ENCODE data around the gene TTC21A. TPM values are rescaled to one million over a fixed set of nuclear protein-coding genes. Genes with fewer than 3 reads are reported as not detected.

The TTC21A gene
- total RNA-seq, 1 experiment from 2014 or later: 1.7 TPM

- no peak overlapping the region for H3K4me2 ChIP-seq (ENCODE audit: insufficient read depth, insufficient read length, low read length)
- no peak overlapping the region for H3K27ac ChIP-seq (ENCODE audit: insufficient read length, low read depth, low read length)
- no peaks in the 10 kb centered on the region for H3K4me1 ChIP-seq (ENCODE audit: insufficient read depth, low read length)
- no peaks in the 10 kb centered on the region for H3K9me3 Mint-ChIP-seq
- no peaks in the 10 kb centered on the region for H3K27me3 Mint-ChIP-seq (ENCODE audit: low read depth)
- no peak for TF ChIP-seq CTCF (conservative IDR thresholded peaks at IDR 0.05)
- no peak overlapping the region for H3K4me3 Mint-ChIP-seq
- no peak overlapping the region for H2BK15ac ChIP-seq (ENCODE audit: low read depth, low read length)
- no peaks in the 10 kb centered on the region for H3K36me3 Mint-ChIP-seq (ENCODE audit: insufficient read depth in 1 of 3, low read depth in 3 of 3)
- H3T11ph ChIP-seq (ENCODE audit: low read length): no peak overlapping the region
- H2BK120ac ChIP-seq (ENCODE audit: low read depth, low read length, poor library complexity, severe bottlenecking): no peak overlapping the region
- H2BK5ac ChIP-seq (ENCODE audit: insufficient read length, low read length): no peak overlapping the region
- no peak overlapping the region for H3K9ac ChIP-seq (ENCODE audit: extremely low read depth, insufficient read length, low read length)
- no peak overlapping the region for H3K18ac ChIP-seq (ENCODE audit: insufficient read length, low read depth, low read length)
- H3K27ac Mint-ChIP-seq: peak overlapping the region in 1 of 3 experiments; percentile 22; a peak in 1 of 7 replicates
- no peak for DNase-seq
- no peak overlapping the region for H2BK12ac ChIP-seq (ENCODE audit: insufficient read length, low read depth, low read length)
- no peak overlapping the region for H3K14ac ChIP-seq (ENCODE audit: insufficient read depth, low read length)
- no peak overlapping the region for H3K4ac ChIP-seq (ENCODE audit: low read depth, low read length)
- H3K23me2 ChIP-seq (ENCODE audit: insufficient read length, low read depth, low read length, poor library complexity, severe bottlenecking): no peaks in the 10 kb centered on the region
- H4K20me1 ChIP-seq (ENCODE audit: control insufficient read depth, insufficient read depth, insufficient read length): no peaks in the 10 kb centered on the region
- no CpG with 5 or more reads among the region's 8 CpGs for WGBS (ENCODE audit: extremely low coverage, insufficient read length, low lambda C conversion rate)
- H3K79me1 ChIP-seq (ENCODE audit: insufficient read depth, low read depth, low read length, poor library complexity, severe bottlenecking): no peaks in the 10 kb centered on the region
- H2AFZ ChIP-seq (ENCODE audit: low read length): no peak overlapping the region
- no peaks in the 10 kb centered on the region for H3K27me3 ChIP-seq (ENCODE audit: insufficient read depth, low read length)
- no peak overlapping the region for H4K8ac ChIP-seq (replicated peaks; ENCODE audit: insufficient read length, low read depth, low read length)
- no peak overlapping the region for H2BK20ac ChIP-seq (ENCODE audit: low read depth, low read length, poor library complexity, severe bottlenecking)
- H3K79me2 ChIP-seq (ENCODE audit: insufficient read depth, low read length): no peaks in the 10 kb centered on the region
- no peak overlapping the region for H3K23ac ChIP-seq (ENCODE audit: insufficient read length, low read depth, low read length)
- no peak overlapping the region for H3K56ac ChIP-seq (ENCODE audit: insufficient read length, low read depth, low read length)
- H2AK5ac ChIP-seq (ENCODE audit: insufficient read length, low read length): no peak overlapping the region
- H4K91ac ChIP-seq (ENCODE audit: insufficient read length, low read depth, low read length): no peak overlapping the region
- H3K4me1 Mint-ChIP-seq: peaks cover 2 to 5% of the 10 kb centered on the region in 2 experiments; a peak in 1 of 4 replicates
- no peak overlapping the region for H4K5ac ChIP-seq (ENCODE audit: insufficient read length, low read depth, low read length)
- no peaks in the 10 kb centered on the region for H3K9me3 ChIP-seq (ENCODE audit: control insufficient read depth, low read depth, low read length)
Observed at GRCh38 chr3:39135170-39135805, 27.8 kb downstream of the TTC21A start.
